K562 (cell line): Measurements from ENCODE around the gene HAPLN2. TPM values are rescaled to one million over a fixed set of nuclear protein-coding genes. Genes with fewer than 3 reads are reported as not detected.

Experiments used
- EWSR1 ChIP-seq: fragments of 450-650 bp; IDR thresholded peaks from 2 replicates; pipeline ENCODE4 v1.6.1; 2018; ENCODE audit warnings: borderline replicate concordance, mild to moderate bottlenecking, low read depth, moderate library complexity; ENCODE audit not compliant: partially characterized antibody
- GATAD2A ChIP-seq: fragments of 450-650 bp; IDR thresholded peaks from 2 replicates; pipeline ENCODE4 v1.6.1; 2017
- MCM7 ChIP-seq, 2 experiments: fragments of 450-650 bp; IDR thresholded peaks; 2 replicates each; pipeline ENCODE4 v1.6.1; 2016 to 2018
- NELFE ChIP-seq: IDR thresholded peaks from 2 replicates; pipeline ENCODE4 v1.6.1; 2011; ENCODE audit warnings: mild to moderate bottlenecking; ENCODE audit not compliant: insufficient read depth, insufficient read length
- RERE ChIP-seq: sonication (generic); formaldehyde crosslinking; IDR thresholded peaks from 2 replicates; pipeline ENCODE4 v1.8.0; 2023; ENCODE audit warnings: missing genetic modification reagents, mild to moderate bottlenecking, borderline replicate concordance
- SLC30A9 ChIP-seq: fragments of 250-450 bp; sonication (Bioruptor Pico); IDR thresholded peaks from 2 replicates; pipeline ENCODE4 v1.8.0; 2022; ENCODE audit warnings: mild to moderate bottlenecking, moderate library complexity
- TCF7L2 ChIP-seq: fragments of 150-350 bp; IDR thresholded peaks from 2 replicates; pipeline ENCODE4 v1.6.1; 2016; ENCODE audit warnings: low read depth, mild to moderate bottlenecking, low read length, moderate library complexity
- THAP12 ChIP-seq: fragments of 250-450 bp; sonication (Bioruptor Pico); IDR thresholded peaks from 2 replicates; pipeline ENCODE4 v1.9.0; 2021; ENCODE audit warnings: mild to moderate bottlenecking, inconsistent platforms
- ZNF253 ChIP-seq: fragments of 250-450 bp; sonication (Bioruptor Pico); conservative IDR thresholded peaks from 2 replicates; pipeline ENCODE4 v1.6.1; 2021; ENCODE audit warnings: mild to moderate bottlenecking
- polyA plus RNA-seq, 8 experiments: library from polyadenylated mRNA; depleted of rRNA in 4 of 8; stranded (reverse) in 5 of 8; unstranded in 3 of 8; fragments of >200 nt; fragmentation: Nextera tagmentation in 2 of 8; fragmentation: Illumina TruSeq in 1 of 8; extraction: Ambion mirVana in 2 of 8; extraction: Trizol in 1 of 8; gene quantifications; 2 replicates each; pipeline versions ENCODE4 v1.2.1 to v1.2.3, GENCODE V29; 2011 to 2014; ENCODE audit warnings: inconsistent platforms in 1 of 8, missing spikeins in 1 of 8
- total RNA-seq, 7 experiments: library from RNA; depleted of rRNA in 6 of 7; stranded (reverse); fragments of >200 nt in 6 of 7; fragmentation: Illumina TruSeq in 2 of 7; extraction: Trizol in 2 of 7; gene quantifications; 2 replicates each; pipeline versions ENCODE4 v1.2.1 to v1.2.3, GENCODE V29; 2011 to 2021; ENCODE audit warnings: low replicate concordance in 1 of 7
- TF ChIP-seq, protein P1 (sequence below), 2 experiments: IDR thresholded peaks in 1 of 2; conservative IDR thresholded peaks in 1 of 2; 2 replicates each; pipeline ENCODE4 v1.6.1; 2016; ENCODE audit warnings: low read depth in 2 of 2, mild to moderate bottlenecking in 1 of 2, missing compliant biosample characterization in 1 of 2, missing genetic modification characterization in 1 of 2, moderate library complexity in 1 of 2
- TF ChIP-seq, protein P2 (sequence below): fragments of 450-650 bp; IDR thresholded peaks from 2 replicates; pipeline ENCODE4 v1.6.1; 2017; ENCODE audit warnings: antibody characterized with exemption, mild to moderate bottlenecking

HAPLN2 gene
- total and polyA plus RNA-seq, 9 of the 15 experiments (the other 6 are each of a cell fraction or from before 2014, with no cell fraction given): 0.14 to 5.2 (median 3.8) TPM; not detected in 4

GRCh38 chr1:156592158-156592909 lies 26.9 kb upstream of the HAPLN2 start (continued):
- TF ChIP-seq, protein P1, sequence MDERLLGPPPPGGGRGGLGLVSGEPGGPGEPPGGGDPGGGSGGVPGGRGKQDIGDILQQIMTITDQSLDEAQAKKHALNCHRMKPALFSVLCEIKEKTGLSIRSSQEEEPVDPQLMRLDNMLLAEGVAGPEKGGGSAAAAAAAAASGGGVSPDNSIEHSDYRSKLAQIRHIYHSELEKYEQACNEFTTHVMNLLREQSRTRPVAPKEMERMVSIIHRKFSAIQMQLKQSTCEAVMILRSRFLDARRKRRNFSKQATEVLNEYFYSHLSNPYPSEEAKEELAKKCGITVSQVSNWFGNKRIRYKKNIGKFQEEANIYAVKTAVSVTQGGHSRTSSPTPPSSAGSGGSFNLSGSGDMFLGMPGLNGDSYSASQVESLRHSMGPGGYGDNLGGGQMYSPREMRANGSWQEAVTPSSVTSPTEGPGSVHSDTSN (CRISPR knock-in tag; IDR thresholded peaks at IDR 0.05; ENCODE audit: low read depth): no peak
- TF ChIP-seq, protein P1 (tag; conservative IDR thresholded peaks at IDR 0.05; ENCODE audit: low read depth): no peak
- no peak for TF ChIP-seq RERE
- 0 out of 2 replicates have a peak, but pooled peaks have one; percentile 5 for TF ChIP-seq TCF7L2
- no peak for TF ChIP-seq SLC30A9 (CRISPR knock-in tag)
- TF ChIP-seq EWSR1: no peak
- TF ChIP-seq NELFE: no peak
- TF ChIP-seq GATAD2A: no peak
- 0 out of 2 replicates have a peak, but pooled peaks have one; percentile 17 for TF ChIP-seq THAP12 (CRISPR knock-in tag)
- TF ChIP-seq, protein P2, sequence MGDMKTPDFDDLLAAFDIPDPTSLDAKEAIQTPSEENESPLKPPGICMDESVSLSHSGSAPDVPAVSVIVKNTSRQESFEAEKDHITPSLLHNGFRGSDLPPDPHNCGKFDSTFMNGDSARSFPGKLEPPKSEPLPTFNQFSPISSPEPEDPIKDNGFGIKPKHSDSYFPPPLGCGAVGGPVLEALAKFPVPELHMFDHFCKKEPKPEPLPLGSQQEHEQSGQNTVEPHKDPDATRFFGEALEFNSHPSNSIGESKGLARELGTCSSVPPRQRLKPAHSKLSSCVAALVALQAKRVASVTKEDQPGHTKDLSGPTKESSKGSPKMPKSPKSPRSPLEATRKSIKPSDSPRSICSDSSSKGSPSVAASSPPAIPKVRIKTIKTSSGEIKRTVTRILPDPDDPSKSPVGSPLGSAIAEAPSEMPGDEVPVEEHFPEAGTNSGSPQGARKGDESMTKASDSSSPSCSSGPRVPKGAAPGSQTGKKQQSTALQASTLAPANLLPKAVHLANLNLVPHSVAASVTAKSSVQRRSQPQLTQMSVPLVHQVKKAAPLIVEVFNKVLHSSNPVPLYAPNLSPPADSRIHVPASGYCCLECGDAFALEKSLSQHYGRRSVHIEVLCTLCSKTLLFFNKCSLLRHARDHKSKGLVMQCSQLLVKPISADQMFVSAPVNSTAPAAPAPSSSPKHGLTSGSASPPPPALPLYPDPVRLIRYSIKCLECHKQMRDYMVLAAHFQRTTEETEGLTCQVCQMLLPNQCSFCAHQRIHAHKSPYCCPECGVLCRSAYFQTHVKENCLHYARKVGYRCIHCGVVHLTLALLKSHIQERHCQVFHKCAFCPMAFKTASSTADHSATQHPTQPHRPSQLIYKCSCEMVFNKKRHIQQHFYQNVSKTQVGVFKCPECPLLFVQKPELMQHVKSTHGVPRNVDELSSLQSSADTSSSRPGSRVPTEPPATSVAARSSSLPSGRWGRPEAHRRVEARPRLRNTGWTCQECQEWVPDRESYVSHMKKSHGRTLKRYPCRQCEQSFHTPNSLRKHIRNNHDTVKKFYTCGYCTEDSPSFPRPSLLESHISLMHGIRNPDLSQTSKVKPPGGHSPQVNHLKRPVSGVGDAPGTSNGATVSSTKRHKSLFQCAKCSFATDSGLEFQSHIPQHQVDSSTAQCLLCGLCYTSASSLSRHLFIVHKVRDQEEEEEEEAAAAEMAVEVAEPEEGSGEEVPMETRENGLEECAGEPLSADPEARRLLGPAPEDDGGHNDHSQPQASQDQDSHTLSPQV: no peak
- TF ChIP-seq MCM7 (IDR thresholded peaks at IDR 0.05): no peak
- no peak for TF ChIP-seq ZNF253 (CRISPR knock-in tag)
